ENCODE results near the gene TECTB.

GRCh38 chr10:112244197-112244596 is 39.0 kb upstream of the TECTB start:
- TF ChIP-seq, protein P1, sequence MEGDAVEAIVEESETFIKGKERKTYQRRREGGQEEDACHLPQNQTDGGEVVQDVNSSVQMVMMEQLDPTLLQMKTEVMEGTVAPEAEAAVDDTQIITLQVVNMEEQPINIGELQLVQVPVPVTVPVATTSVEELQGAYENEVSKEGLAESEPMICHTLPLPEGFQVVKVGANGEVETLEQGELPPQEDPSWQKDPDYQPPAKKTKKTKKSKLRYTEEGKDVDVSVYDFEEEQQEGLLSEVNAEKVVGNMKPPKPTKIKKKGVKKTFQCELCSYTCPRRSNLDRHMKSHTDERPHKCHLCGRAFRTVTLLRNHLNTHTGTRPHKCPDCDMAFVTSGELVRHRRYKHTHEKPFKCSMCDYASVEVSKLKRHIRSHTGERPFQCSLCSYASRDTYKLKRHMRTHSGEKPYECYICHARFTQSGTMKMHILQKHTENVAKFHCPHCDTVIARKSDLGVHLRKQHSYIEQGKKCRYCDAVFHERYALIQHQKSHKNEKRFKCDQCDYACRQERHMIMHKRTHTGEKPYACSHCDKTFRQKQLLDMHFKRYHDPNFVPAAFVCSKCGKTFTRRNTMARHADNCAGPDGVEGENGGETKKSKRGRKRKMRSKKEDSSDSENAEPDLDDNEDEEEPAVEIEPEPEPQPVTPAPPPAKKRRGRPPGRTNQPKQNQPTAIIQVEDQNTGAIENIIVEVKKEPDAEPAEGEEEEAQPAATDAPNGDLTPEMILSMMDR (IDR thresholded peaks at IDR 0.05; ENCODE audit: insufficient read depth, low read depth, low read length) = no peak
- no peak for TF ChIP-seq EZH2 (IDR thresholded peaks at IDR 0.05; ENCODE audit: insufficient read depth, low read length)
